ENCODE measurements around the gene EGFLAM. TPM values are rescaled to one million over a fixed set of nuclear protein-coding genes. Genes with fewer than 3 reads are reported as not detected.

The EGFLAM gene
- total and polyA plus RNA-seq, 3 donors from 2014 or later: 12.0 to 38.8 (median 15.2) TPM

DNA sequence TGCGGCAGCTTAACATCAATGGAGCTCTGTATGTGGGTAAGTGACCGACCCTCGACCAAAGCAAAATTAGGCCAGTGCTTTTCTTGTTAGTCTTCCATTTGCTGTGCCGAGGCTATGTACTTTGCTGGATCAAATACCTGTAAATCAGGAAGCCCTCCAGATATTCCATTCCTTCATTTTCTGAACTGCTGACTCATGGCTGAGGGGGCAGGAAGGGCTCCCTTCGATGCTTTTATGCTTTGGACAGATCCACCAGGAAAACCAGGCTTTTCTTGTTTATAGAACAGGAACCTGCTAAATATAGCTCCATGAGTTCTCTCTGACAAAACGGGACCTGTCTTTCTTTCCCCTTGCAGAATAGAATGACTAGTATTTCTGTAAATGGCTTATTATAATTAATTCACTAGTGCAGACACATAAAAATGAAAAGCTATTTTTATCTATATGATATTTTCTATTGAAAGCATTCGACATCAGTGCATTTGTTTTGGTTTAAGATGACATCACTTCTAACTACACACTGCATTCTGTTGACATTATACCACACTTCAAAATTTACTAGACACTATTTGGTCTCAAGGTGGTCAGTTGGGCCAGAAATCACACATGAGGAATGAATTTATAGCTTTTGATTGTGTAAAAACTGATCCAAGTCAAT lies 204.7 kb downstream of the EGFLAM start:
- peaks cover 38% of the 10 kb centered on the region for H3K4me1 ChIP-seq
- no peak overlapping the region for H3K4me3 ChIP-seq
- no peaks in the 10 kb centered on the region for H3K36me3 ChIP-seq (ENCODE audit: low read depth, missing control alignments)
- no peak for DNase-seq
- no peak for TF ChIP-seq CTCF (IDR thresholded peaks at IDR 0.05)
- no peak for TF ChIP-seq POLR2A (IDR thresholded peaks at IDR 0.05)
- H3K27ac ChIP-seq: peak overlapping the region in 1 of 2 donors; percentile 77
- intact Hi-C loops (cut with DNase I; ENCODE audit: low total_unique reads): loop anchor here (10.0 kb wide), 1 partner anchor 92 kb away; the partner anchor contains the start of gene LIFR
- no peaks in the 10 kb centered on the region for H3K9me3 ChIP-seq
- 56 to 60% methylated on average over 7 of the region's 7 CpGs for WGBS, 2 donors
- no peaks in the 10 kb centered on the region for H3K27me3 ChIP-seq

DNA sequence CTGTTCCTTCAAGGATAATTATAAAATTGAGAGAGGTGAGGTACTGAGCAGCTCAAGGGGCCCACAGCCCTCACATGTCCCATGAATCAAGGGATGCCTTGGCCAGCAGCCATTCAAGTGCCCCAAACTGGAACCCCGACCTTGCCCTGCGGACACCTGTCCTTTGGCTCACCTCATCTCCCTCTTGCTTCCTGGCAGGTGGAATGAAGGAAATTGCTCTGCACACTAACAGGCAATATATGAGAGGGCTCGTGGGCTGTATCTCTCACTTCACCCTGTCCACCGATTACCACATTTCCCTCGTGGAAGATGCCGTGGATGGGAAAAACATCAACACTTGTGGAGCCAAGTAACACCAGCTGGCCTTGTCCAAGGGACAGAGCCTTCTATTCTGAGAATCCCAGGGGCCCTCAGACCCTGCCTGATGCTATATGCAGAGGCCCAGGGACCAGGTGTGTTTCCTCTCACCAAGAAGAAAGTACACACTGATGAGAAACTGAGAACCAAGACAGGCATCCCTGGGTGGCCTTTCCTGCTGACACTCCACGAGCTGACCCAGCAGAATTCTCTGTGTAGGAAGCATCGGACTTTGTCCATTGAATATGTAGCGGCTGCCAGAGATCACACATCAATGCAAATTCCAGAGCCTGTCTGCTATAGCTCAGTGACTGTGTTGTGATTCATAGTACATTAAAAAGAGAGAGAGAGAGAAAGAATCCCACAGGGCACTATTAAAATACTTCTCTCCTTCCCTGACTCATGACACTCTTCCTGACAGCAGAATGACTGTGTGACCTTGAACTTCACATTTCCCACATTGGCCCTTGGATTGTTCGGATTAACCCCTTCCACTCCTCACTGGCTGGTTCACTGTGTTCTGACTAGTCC lies 205.5 kb downstream of the EGFLAM start:
- Histone ChIP-seq H3K4me1 (peaks cover 46% of the 10 kb centered on the region), H3K27me3 (no peaks in the 10 kb centered on the region), H3K4me3 (no peak overlapping the region), H3K36me3 (ENCODE audit: low read depth, missing control alignments) (no peaks in the 10 kb centered on the region), H3K27ac (peak overlapping the region in 1 of 2 donors; percentile 77), H3K9me3 (no peaks in the 10 kb centered on the region)
- TF ChIP-seq CTCF (IDR thresholded peaks at IDR 0.05) (no peak), POLR2A (IDR thresholded peaks at IDR 0.05) (no peak)
- intact Hi-C loops (cut with DNase I; ENCODE audit: low total_unique reads): loop anchor here (10.0 kb wide), 1 partner anchor 91 kb away; the partner anchor contains the start of gene LIFR
- peak; percentile 57 for DNase-seq
- 41 to 42% methylated on average over 10 of the region's 10 CpGs for WGBS, 2 donors

GRCh38 chr5:38465061-38465460 lies 206.7 kb downstream of the EGFLAM start:
- no peak overlapping the region for H3K27ac ChIP-seq
- no peak overlapping the region for H3K4me3 ChIP-seq
- no peak for DNase-seq
- H3K9me3 ChIP-seq: no peaks in the 10 kb centered on the region
- intact Hi-C loops (cut with DNase I; ENCODE audit: low total_unique reads): loop anchor here (10.0 kb wide), 1 partner anchor 90 kb away; the partner anchor contains the start of gene LIFR
- no peak for TF ChIP-seq POLR2A (IDR thresholded peaks at IDR 0.05)
- TF ChIP-seq CTCF (IDR thresholded peaks at IDR 0.05): no peak
- H3K4me1 ChIP-seq: peaks cover 58% of the 10 kb centered on the region
- H3K36me3 ChIP-seq (ENCODE audit: low read depth, missing control alignments): no peaks in the 10 kb centered on the region
- H3K27me3 ChIP-seq: no peaks in the 10 kb centered on the region
- 61 to 69% methylated on average over 2 of the region's 2 CpGs for WGBS, 2 donors

GRCh38 chr5:38465702-38466423 lies 207.5 kb downstream of the EGFLAM start:
- Histone ChIP-seq H3K4me1 (peaks cover 58% of the 10 kb centered on the region), H3K27ac (peak overlapping the region; percentile 77 to 84), H3K27me3 (no peaks in the 10 kb centered on the region), H3K4me3 (no peak overlapping the region), H3K36me3 (ENCODE audit: low read depth, missing control alignments) (no peaks in the 10 kb centered on the region), H3K9me3 (no peaks in the 10 kb centered on the region)
- intact Hi-C loops (cut with DNase I; ENCODE audit: low total_unique reads): loop anchor here (10.0 kb wide), 1 partner anchor 89 kb away; the partner anchor contains the start of gene LIFR
- DNase-seq: no peak
- WGBS, 2 donors: 69 to 70% methylated on average over 8 to 9 of the region's 9 CpGs
- no peak for TF ChIP-seq POLR2A (IDR thresholded peaks at IDR 0.05)
- no peak for TF ChIP-seq CTCF (IDR thresholded peaks at IDR 0.05)

All from testis (tissue), 3 donors.